Spleen (tissue), 7 donors: ENCODE measurements around the gene SWSAP1.

Source experiments
- POLR2A ChIP-seq, 3 donors: fragments of 450-650 bp; IDR thresholded peaks; one replicate each; pipeline ENCODE4 v1.5.1; 2017; ENCODE audit warnings: antibody characterized with exemption in 3 of 3, mild to moderate bottlenecking in 1 of 3
- TF ChIP-seq, protein P1 (sequence below), 11 experiments: fragments of 200-600 bp in 7 of 11; fragments of 450-650 bp in 4 of 11; sonication (generic) in 4 of 11; IDR thresholded peaks in 8 of 11; conservative IDR thresholded peaks in 3 of 11; 1 replicate in 7 of 11; 2 replicates in 4 of 11; pipeline versions ENCODE4 v1.4.0 to v1.8.0; 2016 to 2021; ENCODE audit warnings: antibody characterized with exemption in 11 of 11, inconsistent platforms in 4 of 11, mild to moderate bottlenecking in 1 of 11
- donor health status: DM: no; HTN: no; CAD: no; lungs with moderate emphysema.
- donor health status: DM: no; HTN: no; CAD: no.
- donor health status: DM: no; HTN: no; CAD: no.

DNA sequence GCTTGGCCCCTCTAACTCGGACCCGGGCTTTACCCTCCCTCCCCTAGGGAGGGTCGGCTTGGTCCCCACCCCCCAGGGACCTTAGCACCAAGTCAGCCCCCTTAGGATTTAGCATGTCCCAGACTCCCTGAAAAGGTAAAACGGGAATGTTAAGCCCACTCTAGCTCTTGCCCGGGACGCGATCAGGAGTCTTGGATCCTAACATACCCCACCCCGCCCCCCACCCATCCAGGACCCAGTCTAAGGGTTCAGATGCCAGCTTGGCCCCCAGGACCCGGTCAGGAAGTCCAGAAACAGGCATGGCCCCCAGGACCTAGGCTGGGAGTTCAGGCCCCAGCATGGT lies 9.2 kb downstream of the SWSAP1 start:
- TF ChIP-seq POLR2A (IDR thresholded peaks at IDR 0.05), result no peak
- TF ChIP-seq, protein P1, sequence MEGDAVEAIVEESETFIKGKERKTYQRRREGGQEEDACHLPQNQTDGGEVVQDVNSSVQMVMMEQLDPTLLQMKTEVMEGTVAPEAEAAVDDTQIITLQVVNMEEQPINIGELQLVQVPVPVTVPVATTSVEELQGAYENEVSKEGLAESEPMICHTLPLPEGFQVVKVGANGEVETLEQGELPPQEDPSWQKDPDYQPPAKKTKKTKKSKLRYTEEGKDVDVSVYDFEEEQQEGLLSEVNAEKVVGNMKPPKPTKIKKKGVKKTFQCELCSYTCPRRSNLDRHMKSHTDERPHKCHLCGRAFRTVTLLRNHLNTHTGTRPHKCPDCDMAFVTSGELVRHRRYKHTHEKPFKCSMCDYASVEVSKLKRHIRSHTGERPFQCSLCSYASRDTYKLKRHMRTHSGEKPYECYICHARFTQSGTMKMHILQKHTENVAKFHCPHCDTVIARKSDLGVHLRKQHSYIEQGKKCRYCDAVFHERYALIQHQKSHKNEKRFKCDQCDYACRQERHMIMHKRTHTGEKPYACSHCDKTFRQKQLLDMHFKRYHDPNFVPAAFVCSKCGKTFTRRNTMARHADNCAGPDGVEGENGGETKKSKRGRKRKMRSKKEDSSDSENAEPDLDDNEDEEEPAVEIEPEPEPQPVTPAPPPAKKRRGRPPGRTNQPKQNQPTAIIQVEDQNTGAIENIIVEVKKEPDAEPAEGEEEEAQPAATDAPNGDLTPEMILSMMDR (IDR thresholded peaks at IDR 0.05 in 8 of 11, conservative IDR thresholded peaks at IDR 0.05 in 3 of 11), result no peak
